GM23338 (cell line): Measurements from ENCODE around the gene RELN. TPM values are rescaled to one million over a fixed set of nuclear protein-coding genes. Genes with fewer than 3 reads are reported as not detected.

Source experiments
- ATAC-seq: fragments of 200-7000 bp; cut with Tn5 transposase; 3 replicates; pipeline ENCODE4 v1.9.1; 2020
- DNase-seq: peaks from one replicate; pipeline ENCODE4 v3.0.0-alpha.2; 2015; ENCODE audit warnings: low spot score
- H2AFZ ChIP-seq: fragments of 200-600 bp; sonication (generic); 2 replicates; pipeline ENCODE4 v1.8.0; 2016; ENCODE audit warnings: antibody characterized with exemption, mild to moderate bottlenecking, moderate library complexity
- H3F3A ChIP-seq: fragments of 200-600 bp; sonication (generic); replicated peaks from 2 replicates; pipeline ENCODE4 v1.8.0; 2017; ENCODE audit warnings: antibody characterized with exemption, mixed run types, low read depth
- H3K27ac ChIP-seq: fragments of 200-600 bp; sonication (generic); 2 replicates; pipeline ENCODE4 v1.6.1; 2016; ENCODE audit warnings: low read depth
- H3K27me3 ChIP-seq: fragments of 200-600 bp; sonication (generic); 2 replicates; pipeline ENCODE4 v1.8.0; 2016; ENCODE audit warnings: mild to moderate bottlenecking, mixed run types, moderate library complexity; ENCODE audit not compliant: insufficient read depth
- H3K36me3 ChIP-seq: fragments of 200-600 bp; sonication (generic); 2 replicates; pipeline ENCODE4 v1.8.0; 2016; ENCODE audit warnings: mild to moderate bottlenecking; ENCODE audit not compliant: insufficient read depth
- H3K4me1 ChIP-seq: fragments of 200-600 bp; sonication (generic); 2 replicates; pipeline ENCODE4 v1.8.0; 2016; ENCODE audit warnings: mild to moderate bottlenecking, moderate library complexity; ENCODE audit not compliant: insufficient read depth
- H3K4me2 ChIP-seq: fragments of 200-600 bp; sonication (generic); 2 replicates; pipeline ENCODE4 v1.7.1; 2017; ENCODE audit warnings: mixed run types
- H3K4me3 ChIP-seq: fragments of 200-600 bp; sonication (generic); 2 replicates; pipeline ENCODE4 v1.6.1; 2016; ENCODE audit warnings: mixed run types
- H3K79me2 ChIP-seq: fragments of 200-600 bp; sonication (generic); replicated peaks from 2 replicates; pipeline ENCODE4 v1.8.0; 2017; ENCODE audit warnings: mild to moderate bottlenecking; ENCODE audit not compliant: insufficient read depth
- H3K9me2 ChIP-seq: fragments of 200-600 bp; sonication (generic); 2 replicates; pipeline ENCODE4 v1.8.0; 2017; ENCODE audit not compliant: insufficient read depth
- H4K20me1 ChIP-seq: fragments of 200-600 bp; sonication (generic); replicated peaks from 2 replicates; pipeline ENCODE4 v1.8.0; 2017; ENCODE audit warnings: mild to moderate bottlenecking; ENCODE audit not compliant: insufficient read depth
- H3K27ac Mint-ChIP-seq: 2 replicates; pipeline ENCODE4 v1.8.0; 2020; ENCODE audit warnings: inconsistent platforms, mild to moderate bottlenecking, moderate library complexity, mixed read lengths
- H3K27me3 Mint-ChIP-seq: 3 replicates; pipeline ENCODE4 v1.8.0; 2022; ENCODE audit warnings: low read depth, mild to moderate bottlenecking, moderate library complexity, mixed read lengths, inconsistent platforms; ENCODE audit not compliant: insufficient read depth, poor library complexity
- H3K36me3 Mint-ChIP-seq: 3 replicates; pipeline ENCODE4 v1.8.0; 2021; ENCODE audit warnings: low read depth, mild to moderate bottlenecking, inconsistent platforms, moderate library complexity, mixed read lengths
- H3K4me1 Mint-ChIP-seq: 3 replicates; pipeline ENCODE4 v1.8.0; 2020; ENCODE audit warnings: mild to moderate bottlenecking, inconsistent platforms, mixed read lengths
- H3K4me3 Mint-ChIP-seq: 3 replicates; pipeline ENCODE4 v1.8.0; 2021; ENCODE audit warnings: moderate library complexity, mild to moderate bottlenecking, inconsistent platforms, mixed read lengths
- H3K9me3 Mint-ChIP-seq: 3 replicates; pipeline ENCODE4 v1.8.0; 2020; ENCODE audit warnings: moderate library complexity, mild to moderate bottlenecking, inconsistent platforms, mixed read lengths
- EZH2 ChIP-seq: fragments of 200-600 bp; sonication (generic); IDR thresholded peaks from one replicate; pipeline ENCODE4 v1.8.0; 2017; ENCODE audit warnings: antibody characterized with exemption, mild to moderate bottlenecking, low read depth; ENCODE audit not compliant: unreplicated experiment
- JUNB ChIP-seq: IDR thresholded peaks from one replicate; pipeline ENCODE4 v1.6.1; 2016; ENCODE audit warnings: antibody characterized with exemption; ENCODE audit not compliant: unreplicated experiment
- NANOG ChIP-seq: IDR thresholded peaks from 2 replicates; pipeline ENCODE4 v1.6.1; 2016; ENCODE audit warnings: antibody characterized with exemption, borderline replicate concordance
- POLR2AphosphoS5 ChIP-seq: IDR thresholded peaks from 2 replicates; pipeline ENCODE4 v1.6.1; 2016; ENCODE audit warnings: antibody characterized with exemption, low read depth
- ZNF331 ChIP-seq: fragments of 250-450 bp; sonication (Bioruptor Pico); IDR thresholded peaks from 2 replicates; pipeline ENCODE4 v1.5.0; 2020; ENCODE audit warnings: low read depth, mild to moderate bottlenecking, moderate library complexity
- ZNF462 ChIP-seq: fragments of 250-450 bp; sonication (Bioruptor Pico); IDR thresholded peaks from 2 replicates; pipeline ENCODE4 v1.5.0; 2020; ENCODE audit warnings: mild to moderate bottlenecking, moderate library complexity
- polyA plus RNA-seq: library from polyadenylated mRNA; unstranded; fragments of >200 nt; fragmentation: Nextera tagmentation; extraction: Ambion mirVana; gene quantifications from 2 replicates; pipeline ENCODE4 v1.2.1, GENCODE V29; 2016
- total RNA-seq: library from RNA; depleted of rRNA; stranded (reverse); fragments of >200 nt; shearing (Covaris generic); gene quantifications from 2 replicates; pipeline ENCODE4 v1.2.3, GENCODE V29; 2014
- TF ChIP-seq, protein P1 (sequence below), 2 experiments: fragments of 200-600 bp in 1 of 2; sonication (generic) in 1 of 2; conservative IDR thresholded peaks; 2 replicates each; pipeline versions ENCODE4 v1.5.1 to v1.6.1; 2016 to 2017; ENCODE audit warnings: antibody characterized with exemption in 2 of 2, low read depth in 2 of 2, mild to moderate bottlenecking in 2 of 2, moderate library complexity in 1 of 2

The RELN gene
- total and polyA plus RNA-seq, 2 experiments from 2014 or later = 0.10 to 0.76 TPM

DNA sequence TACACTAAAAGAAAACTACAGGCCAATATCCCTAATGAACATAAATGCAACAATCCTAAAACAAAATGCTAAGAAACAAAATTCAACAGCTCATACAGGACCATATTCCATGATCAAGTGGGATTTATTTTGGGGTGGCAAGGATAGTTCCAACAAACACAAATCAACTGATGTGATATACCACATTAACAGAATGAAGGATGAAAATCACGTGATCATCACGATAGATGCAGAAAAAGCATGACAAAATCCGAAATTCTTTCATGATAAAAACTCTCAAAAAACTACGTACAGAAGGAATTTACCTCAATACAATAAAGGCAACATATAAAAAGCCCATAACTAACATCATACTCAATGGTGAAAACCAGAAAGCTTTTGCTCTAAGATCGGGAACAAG, 124.0 kb downstream of the RELN start (continued):
- no peak for TF ChIP-seq ZNF462 (CRISPR knock-in tag)

DNA sequence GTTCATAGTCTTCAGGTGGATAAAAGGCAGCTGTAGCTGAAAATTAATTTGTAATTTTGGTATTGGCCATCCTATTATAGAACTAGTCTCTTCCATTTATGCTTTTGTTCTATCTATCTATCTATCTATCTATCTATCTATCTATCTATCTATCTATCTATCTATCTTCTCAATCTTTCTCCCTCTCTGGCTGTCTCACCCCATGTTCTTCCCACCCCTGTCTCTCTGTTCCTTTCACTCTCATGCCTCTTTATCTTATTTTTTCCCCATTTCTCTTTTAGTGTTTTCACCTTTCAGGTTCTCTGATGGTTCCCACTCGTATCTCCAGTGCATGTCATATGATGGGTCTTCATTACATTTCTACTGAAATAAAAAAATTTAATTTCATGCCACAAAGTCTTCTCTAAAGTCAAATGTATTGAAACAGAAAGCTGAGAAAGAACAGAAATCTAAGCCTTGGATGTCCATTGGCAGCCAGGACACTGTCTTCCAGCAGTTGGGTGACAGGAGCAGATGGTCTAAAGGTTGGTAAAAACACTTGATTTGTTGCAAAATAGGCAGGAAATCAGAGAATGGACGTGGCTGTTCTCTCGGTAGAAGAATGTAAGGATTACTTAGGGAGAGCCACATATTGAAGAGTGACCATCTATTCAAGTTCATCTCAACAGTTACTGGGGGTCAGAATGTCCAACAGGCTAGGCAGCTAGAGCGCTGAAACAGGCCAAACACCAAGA, 127.0 kb downstream of the RELN start:
- peaks cover 8% of the 10 kb centered on the region; the same call in 2 of the 3 replicates for H3K4me1 Mint-ChIP-seq
- no peak overlapping the region for H3K4me2 ChIP-seq
- DNase-seq (no peak), ATAC-seq (no peak)
- no peak overlapping the region for H3K4me3 ChIP-seq
- no peaks in the 10 kb centered on the region for H3K27me3 ChIP-seq
- no peaks in the 10 kb centered on the region for H3K79me2 ChIP-seq
- H3F3A ChIP-seq = no peaks in the 10 kb centered on the region
- H2AFZ ChIP-seq = no peak overlapping the region
- no peaks in the 10 kb centered on the region for H3K9me3 Mint-ChIP-seq
- H3K4me1 ChIP-seq = peaks cover 8% of the 10 kb centered on the region; the same call in 1 of the 2 replicates
- no peaks in the 10 kb centered on the region for H3K27me3 Mint-ChIP-seq
- no peaks in the 10 kb centered on the region for H4K20me1 ChIP-seq
- no peak overlapping the region for H3K4me3 Mint-ChIP-seq
- no peak for TF ChIP-seq NANOG
- TF ChIP-seq, protein P1, sequence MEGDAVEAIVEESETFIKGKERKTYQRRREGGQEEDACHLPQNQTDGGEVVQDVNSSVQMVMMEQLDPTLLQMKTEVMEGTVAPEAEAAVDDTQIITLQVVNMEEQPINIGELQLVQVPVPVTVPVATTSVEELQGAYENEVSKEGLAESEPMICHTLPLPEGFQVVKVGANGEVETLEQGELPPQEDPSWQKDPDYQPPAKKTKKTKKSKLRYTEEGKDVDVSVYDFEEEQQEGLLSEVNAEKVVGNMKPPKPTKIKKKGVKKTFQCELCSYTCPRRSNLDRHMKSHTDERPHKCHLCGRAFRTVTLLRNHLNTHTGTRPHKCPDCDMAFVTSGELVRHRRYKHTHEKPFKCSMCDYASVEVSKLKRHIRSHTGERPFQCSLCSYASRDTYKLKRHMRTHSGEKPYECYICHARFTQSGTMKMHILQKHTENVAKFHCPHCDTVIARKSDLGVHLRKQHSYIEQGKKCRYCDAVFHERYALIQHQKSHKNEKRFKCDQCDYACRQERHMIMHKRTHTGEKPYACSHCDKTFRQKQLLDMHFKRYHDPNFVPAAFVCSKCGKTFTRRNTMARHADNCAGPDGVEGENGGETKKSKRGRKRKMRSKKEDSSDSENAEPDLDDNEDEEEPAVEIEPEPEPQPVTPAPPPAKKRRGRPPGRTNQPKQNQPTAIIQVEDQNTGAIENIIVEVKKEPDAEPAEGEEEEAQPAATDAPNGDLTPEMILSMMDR (conservative IDR thresholded peaks at IDR 0.05; ENCODE audit: low read depth in 2 of 2) = no peak
- TF ChIP-seq EZH2 = no peak
- no peak for TF ChIP-seq ZNF462 (CRISPR knock-in tag)
- no peak for TF ChIP-seq JUNB
- TF ChIP-seq POLR2AphosphoS5 = no peak
- TF ChIP-seq ZNF331 (CRISPR knock-in tag) = no peak
- H3K27ac Mint-ChIP-seq = no peak overlapping the region
- H3K36me3 ChIP-seq = no peaks in the 10 kb centered on the region
- H3K27ac ChIP-seq = no peak overlapping the region
- no peaks in the 10 kb centered on the region; the same call in 1 of the 2 replicates for H3K9me2 ChIP-seq
- H3K36me3 Mint-ChIP-seq = no peaks in the 10 kb centered on the region
